H1 (cell line): Measurements from ENCODE around the gene CHD8. TPM values are rescaled to one million over a fixed set of nuclear protein-coding genes. Genes with fewer than 3 reads are reported as not detected.
A peak's percentile ranks its signal among the peaks of the same experiment; 100 is the strongest.

Experiments
- CTCF ChIA-PET: fragments of 300-600 bp; sonication (Branson Sonifier 250); formaldehyde crosslinking; loops from one replicate; lab custom pipeline; 2021; ENCODE audit not compliant: partially characterized antibody; lab: Charles Lee
- POLR2A ChIA-PET: fragments of 300-600 bp; sonication (Branson Sonifier 250); formaldehyde crosslinking; loops from one replicate; lab custom pipeline; 2021; ENCODE audit warnings: inconsistent platforms; ENCODE audit not compliant: partially characterized antibody; lab: Charles Lee
- DNase-seq, 2 experiments: peaks; one replicate each; pipeline versions ENCODE4 v3.0.0 to v3.0.0-alpha.2; 2010 to 2022; ENCODE audit warnings: low spot score in 2 of 2, low read depth in 1 of 2, mixed read lengths in 1 of 2
- FAIRE-seq: peaks from 2 replicates; lab custom pipeline; 2011; peaks lifted over from hg19 to GRCh38; lab: Jason Lieb, UNC
- H2AFZ ChIP-seq: 2 replicates; pipeline ENCODE4 v1.8.1; 2012; ENCODE audit warnings: low read length, inconsistent platforms
- H2AK5ac ChIP-seq: 2 replicates; pipeline ENCODE4 v1.6.1; 2013; ENCODE audit warnings: low read depth, low read length
- H2BK120ac ChIP-seq: replicated peaks from 2 replicates; pipeline ENCODE3; 2013; ENCODE audit warnings: low read depth, low read length, inconsistent platforms
- H2BK12ac ChIP-seq: 2 replicates; pipeline ENCODE4 v1.6.1; 2013; ENCODE audit warnings: low read depth, low read length
- H2BK15ac ChIP-seq: 2 replicates; pipeline ENCODE4 v1.6.1; 2013; ENCODE audit warnings: low read length
- H2BK20ac ChIP-seq: 2 replicates; pipeline ENCODE4 v1.6.1; 2013; ENCODE audit warnings: low read length
- H2BK5ac ChIP-seq: 2 replicates; pipeline ENCODE4 v1.6.1; 2013; ENCODE audit warnings: low read depth, low read length
- H3K14ac ChIP-seq: 2 replicates; pipeline ENCODE4 v1.6.1; 2013; ENCODE audit warnings: inconsistent platforms; ENCODE audit not compliant: insufficient read length
- H3K18ac ChIP-seq: 2 replicates; pipeline ENCODE4 v1.6.1; 2013; ENCODE audit warnings: low read length; ENCODE audit errors: extremely low read depth
- H3K23ac ChIP-seq: 2 replicates; pipeline ENCODE4 v1.6.1; 2013; ENCODE audit warnings: inconsistent platforms; ENCODE audit not compliant: insufficient read length
- H3K23me2 ChIP-seq: 2 replicates; pipeline ENCODE4 v1.6.1; 2013; ENCODE audit warnings: low read depth, low read length
- H3K27ac ChIP-seq: 2 replicates; pipeline ENCODE4 v1.6.1; 2011; ENCODE audit warnings: low read depth, low read length, inconsistent platforms
- H3K27me3 ChIP-seq, 4 experiments: replicated peaks in 1 of 4; 1 replicate in 1 of 4; 2 replicates in 3 of 4; pipeline versions ENCODE4 v1.6.1 to v1.8.1; 2011 to 2013; ENCODE audit warnings: low read length in 3 of 4, mild to moderate bottlenecking in 3 of 4, inconsistent platforms in 2 of 4, mixed read lengths in 2 of 4, moderate library complexity in 1 of 4; ENCODE audit not compliant: control insufficient read depth in 3 of 4, insufficient read depth in 3 of 4; ENCODE audit errors: extremely low read depth in 1 of 4
- H3K36me3 ChIP-seq, 4 experiments: 2 replicates each; pipeline versions ENCODE4 v1.6.1 to v1.8.1; 2011 to 2013; ENCODE audit warnings: mild to moderate bottlenecking in 4 of 4, low read length in 3 of 4, moderate library complexity in 2 of 4, control low read depth in 1 of 4, inconsistent platforms in 1 of 4; ENCODE audit not compliant: insufficient read depth in 4 of 4, control insufficient read depth in 2 of 4
- H3K4ac ChIP-seq: replicated peaks from 2 replicates; pipeline ENCODE3; 2013; ENCODE audit warnings: low read length, low read depth, mixed read lengths, inconsistent platforms; ENCODE audit not compliant: insufficient read length
- H3K4me1 ChIP-seq, 4 experiments: replicated peaks in 1 of 4; 1 replicate in 1 of 4; 2 replicates in 3 of 4; pipeline versions ENCODE4 v1.6.1 to v1.8.1; 2011 to 2013; ENCODE audit warnings: low read length in 3 of 4, inconsistent platforms in 2 of 4, mixed read lengths in 1 of 4; ENCODE audit not compliant: insufficient read depth in 4 of 4, control insufficient read depth in 3 of 4
- H3K4me2 ChIP-seq, 2 experiments: 2 replicates each; pipeline versions ENCODE4 v1.6.1 to v1.8.1; 2011 to 2013; ENCODE audit warnings: low read depth in 2 of 2, low read length in 2 of 2, control low read depth in 1 of 2, inconsistent platforms in 1 of 2, mild to moderate bottlenecking in 1 of 2; ENCODE audit not compliant: insufficient read depth in 1 of 2
- H3K4me3 ChIP-seq, 4 experiments: fragments of 200-600, 300-600 bp in 1 of 4; sonication (generic), shearing (Covaris generic), sonication (Bioruptor Twin) in 1 of 4; 2 replicates each; pipeline versions ENCODE4 v1.5.1 to v1.8.1; 2011 to 2016; ENCODE audit warnings: low read length in 4 of 4, low read depth in 3 of 4, control low read depth in 2 of 4, inconsistent platforms in 2 of 4, mild to moderate bottlenecking in 2 of 4, mixed read lengths in 1 of 4, moderate library complexity in 1 of 4; ENCODE audit not compliant: insufficient read depth in 2 of 4; ENCODE audit errors: extremely low read depth in 1 of 4
- H3K56ac ChIP-seq: replicated peaks from 2 replicates; pipeline ENCODE3; 2013; ENCODE audit warnings: low read depth, mild to moderate bottlenecking, mixed read lengths, low read length, inconsistent platforms; ENCODE audit not compliant: insufficient read length
- H3K79me1 ChIP-seq: 2 replicates; pipeline ENCODE4 v1.6.1; 2013; ENCODE audit warnings: low read depth, low read length, control low read depth
- H3K79me2 ChIP-seq, 2 experiments: 2 replicates each; pipeline versions ENCODE4 v1.6.1 to v1.8.1; 2012 to 2013; ENCODE audit warnings: low read length in 2 of 2, mild to moderate bottlenecking in 2 of 2, inconsistent platforms in 1 of 2; ENCODE audit not compliant: insufficient read depth in 2 of 2, control insufficient read depth in 1 of 2
- H3K9ac ChIP-seq, 4 experiments: replicated peaks in 1 of 4; 1 replicate in 1 of 4; 2 replicates in 3 of 4; pipeline versions ENCODE4 v1.6.1 to v1.8.1; 2011 to 2013; ENCODE audit warnings: low read depth in 3 of 4, low read length in 3 of 4, control low read depth in 2 of 4, mild to moderate bottlenecking in 2 of 4, moderate library complexity in 2 of 4, inconsistent platforms in 1 of 4; ENCODE audit errors: extremely low read depth in 1 of 4
- H3K9me3 ChIP-seq, 2 experiments: 2 replicates each; pipeline versions ENCODE4 v1.6.1 to v1.8.1; 2012 to 2013; ENCODE audit warnings: mild to moderate bottlenecking in 2 of 2, moderate library complexity in 2 of 2, control low read depth in 1 of 2, inconsistent platforms in 1 of 2, low read depth in 1 of 2, low read length in 1 of 2, mixed read lengths in 1 of 2; ENCODE audit not compliant: insufficient read depth in 2 of 2
- H4K20me1 ChIP-seq, 2 experiments: replicated peaks in 1 of 2; 2 replicates each; pipeline versions ENCODE3 to v1.8.1; 2011 to 2013; ENCODE audit warnings: inconsistent platforms in 2 of 2, low read length in 2 of 2, mild to moderate bottlenecking in 1 of 2; ENCODE audit not compliant: insufficient read depth in 2 of 2, control insufficient read depth in 1 of 2
- H4K5ac ChIP-seq: 2 replicates; pipeline ENCODE4 v1.6.1; 2013; ENCODE audit warnings: low read length, low read depth, mixed read lengths, inconsistent platforms; ENCODE audit not compliant: insufficient read length
- H4K8ac ChIP-seq: 2 replicates; pipeline ENCODE4 v1.8.0; 2013; ENCODE audit warnings: mild to moderate bottlenecking, moderate library complexity, low read length, inconsistent platforms; ENCODE audit not compliant: insufficient read depth; ENCODE audit errors: extremely low read depth
- H4K91ac ChIP-seq: replicated peaks from 2 replicates; pipeline ENCODE3; 2013; ENCODE audit warnings: low read length, mixed read lengths, inconsistent platforms; ENCODE audit not compliant: insufficient read length
- HDAC6 ChIP-seq: IDR thresholded peaks from one replicate; pipeline ENCODE4 v1.7.1; 2012; ENCODE audit warnings: low read depth, mild to moderate bottlenecking, inconsistent platforms, low read length, moderate library complexity
- POLR2A ChIP-seq, 2 experiments: IDR thresholded peaks; 1 replicate in 1 of 2; 2 replicates in 1 of 2; pipeline ENCODE4 v1.6.1; 2011; ENCODE audit warnings: low read depth in 2 of 2, low read length in 2 of 2, mild to moderate bottlenecking in 2 of 2; ENCODE audit errors: control extremely low read depth in 1 of 2
- POLR2AphosphoS5 ChIP-seq: IDR thresholded peaks from 2 replicates; pipeline ENCODE4 v1.6.1; 2011; ENCODE audit warnings: low read depth, low read length
- RXRA ChIP-seq: IDR thresholded peaks from 2 replicates; pipeline ENCODE4 v1.6.1; 2011; ENCODE audit warnings: low read depth, mild to moderate bottlenecking, low read length, moderate library complexity; ENCODE audit not compliant: insufficient read depth
- WGBS, 2 experiments: shearing (Covaris generic) in 1 of 2; methylation state at CpG; one replicate each; pipeline versions ENCODE4 v1.1.6 to v1.1.7; 2013 to 2015; ENCODE audit warnings: low lambda C conversion rate in 2 of 2, mixed read lengths in 2 of 2, inconsistent platforms in 1 of 2, low coverage in 1 of 2, missing lambda C conversion rate in 1 of 2; ENCODE audit not compliant: insufficient replicate concordance in 2 of 2, insufficient coverage in 1 of 2, insufficient read length in 1 of 2; ENCODE audit errors: extremely low coverage in 1 of 2, missing lambda C conversion rate in 1 of 2; 5-methylcytosine and 5-hydroxymethylcytosine counted together
- polyA plus RNA-seq, 7 experiments: library from polyadenylated mRNA; depleted of rRNA in 3 of 7; stranded (reverse) in 5 of 7; unstranded in 2 of 7; fragments of >200 nt in 5 of 7; fragments of 200-250 nt in 2 of 7; gene quantifications; 1 replicate in 5 of 7; 2 replicates in 1 of 7; 4 replicates in 1 of 7; pipeline versions ENCODE4 v1.2.1 to v1.2.3, GENCODE V29; 2011 to 2013; ENCODE audit warnings: missing spikeins in 2 of 7, mixed read lengths in 2 of 7
- total RNA-seq: library from RNA; stranded (reverse); fragmentation: NEBNext Ultra II Directional; extraction: Animal tissue kit (Norgen Biotek cat#: 25700); gene quantifications from 2 replicates; pipeline ENCODE4 v1.2.1, GENCODE V29; 2021

Gene CHD8
- total and polyA plus RNA-seq, 2 of the 8 experiments (the other 6 are each of a cell fraction or from before 2014, with no cell fraction given): 88.3 to 140 TPM

- Histone ChIP-seq H4K91ac (no peak overlapping the region), H3K79me2 (no peaks in the 10 kb centered on the region), H2BK120ac (no peak overlapping the region), H3K4me3 (no peak overlapping the region), H3K14ac (no peak overlapping the region), H3K79me1 (no peaks in the 10 kb centered on the region), H3K56ac (no peak overlapping the region), H2AFZ (no peak overlapping the region), H2BK20ac (no peak overlapping the region), H3K36me3 (peaks cover 21 to 50% (median 37%) of the 10 kb centered on the region in 4 experiments), H3K9ac (no peak overlapping the region), H3K23me2 (no peaks in the 10 kb centered on the region), H3K27ac (no peak overlapping the region), H3K4me1 (no peaks in the 10 kb centered on the region; a peak in 1 of 7 replicates), H4K8ac (no peak overlapping the region), H3K4me2 (no peak overlapping the region), H4K20me1 (peaks cover 2% of the 10 kb centered on the region in 2 experiments), H3K23ac (no peak overlapping the region), H2AK5ac (no peak overlapping the region), H3K9me3 (no peaks in the 10 kb centered on the region), H3K27me3 (no peaks in the 10 kb centered on the region), H4K5ac (no peak overlapping the region), H3K18ac (no peak overlapping the region), H2BK15ac (no peak overlapping the region), H2BK5ac (no peak overlapping the region), H2BK12ac (no peak overlapping the region), H3K4ac (no peak overlapping the region)
- ChIA-PET CTCF (no interaction called here), POLR2A (interaction anchor here (0.8 to 1.8 kb wide), 4 partner anchors 10 to 41 kb away, joined by 3 to 7 read pairs (median 6); no protein-coding TSS in a partner anchor)
- TF ChIP-seq RXRA: no peak
- no peak for TF ChIP-seq HDAC6
- TF ChIP-seq POLR2AphosphoS5: peak; percentile 33; the same call in 1 of the 2 replicates
- 0 out of 3 replicates have a peak, but pooled peaks of 1 of the 2 experiments have one; percentile 18 for TF ChIP-seq POLR2A (IDR thresholded peaks at IDR 0.05; ENCODE audit: control extremely low read depth in 1 of 2, low read depth in 2 of 2, low read length in 2 of 2)
- no peak for DNase-seq
- no peak for FAIRE-seq
- 61% methylated on average over 3 of the region's 3 CpGs; no CpG with 5 or more reads in 1 of the 2 experiments for WGBS, 2 experiments
Measured at GRCh38 chr14:21350539-21350938, 105.4 kb downstream of the CHD8 start.
